SK-N-SH (cell line): ENCODE results near the gene HOXB5. TPM values are rescaled to one million over a fixed set of nuclear protein-coding genes. Genes with fewer than 3 reads are reported as not detected.

Source experiments
- CTCF ChIA-PET: fragments of 300-600, 350-600 bp; formaldehyde crosslinking; extraction: SDS; loops from one replicate; lab custom pipeline; 2021; lab: Yijun Ruan, JAX
- POLR2A ChIA-PET: fragments of 350-600 bp; sonication (Branson Sonifier 250); formaldehyde crosslinking; extraction: SDS; loops from one replicate; lab custom pipeline; 2020; ENCODE audit warnings: antibody characterized with exemption, inconsistent platforms; lab: Yijun Ruan, JAX
- DNase-seq: peaks from one replicate; pipeline ENCODE4 v3.0.0; 2012
- H2AFZ ChIP-seq: fragments of 200-600 bp; sonication (generic); 2 replicates; pipeline ENCODE4 v1.8.1; 2016; ENCODE audit warnings: antibody characterized with exemption, mild to moderate bottlenecking, low read depth
- H3F3A ChIP-seq: fragments of 200-600 bp; sonication (generic); replicated peaks from 2 replicates; pipeline ENCODE3; 2016; ENCODE audit warnings: antibody characterized with exemption, mild to moderate bottlenecking; ENCODE audit not compliant: insufficient read depth
- H3K27ac ChIP-seq, 2 experiments: fragments of 200-500 bp in 1 of 2; fragments of 200-600 bp in 1 of 2; sonication (Bioruptor generic) in 1 of 2; sonication (generic), shearing (Covaris generic) in 1 of 2; 2 replicates each; pipeline versions ENCODE4 v1.5.1 to v1.6.1; 2014 to 2016; ENCODE audit warnings: low read depth in 2 of 2, inconsistent platforms in 1 of 2, low read length in 1 of 2, mild to moderate bottlenecking in 1 of 2, mixed read lengths in 1 of 2
- H3K27me3 ChIP-seq: fragments of 200-600 bp; sonication (generic), shearing (Covaris generic); 2 replicates; pipeline ENCODE4 v1.6.1; 2016; ENCODE audit warnings: mixed run types; ENCODE audit not compliant: insufficient read depth
- H3K36me3 ChIP-seq, 2 experiments: fragments of 200-500 bp in 1 of 2; fragments of 200-600 bp in 1 of 2; sonication (Bioruptor generic) in 1 of 2; sonication (generic) in 1 of 2; replicated peaks in 1 of 2; 2 replicates each; pipeline versions ENCODE3 to v1.5.1; 2014 to 2016; ENCODE audit warnings: low read length in 1 of 2, mild to moderate bottlenecking in 1 of 2; ENCODE audit not compliant: insufficient read depth in 2 of 2, control insufficient read depth in 1 of 2
- H3K4me1 ChIP-seq, 2 experiments: fragments of 200-500 bp in 1 of 2; fragments of 200-600 bp in 1 of 2; sonication (Bioruptor generic) in 1 of 2; sonication (generic), shearing (Covaris generic) in 1 of 2; 2 replicates each; pipeline versions ENCODE4 v1.5.1 to v1.6.1; 2014 to 2016; ENCODE audit warnings: low read depth in 1 of 2, low read length in 1 of 2, mixed run types in 1 of 2; ENCODE audit not compliant: insufficient read depth in 2 of 2, control insufficient read depth in 1 of 2
- H3K4me2 ChIP-seq: fragments of 200-600 bp; sonication (generic), shearing (Covaris generic); 2 replicates; pipeline ENCODE4 v1.6.1; 2017; ENCODE audit warnings: mixed run types
- H3K4me3 ChIP-seq, 2 experiments: fragments of 200-500 bp in 1 of 2; fragments of 200-600 bp in 1 of 2; sonication (Bioruptor generic) in 1 of 2; sonication (generic), shearing (Covaris generic) in 1 of 2; 2 replicates each; pipeline versions ENCODE4 v1.5.1 to v1.8.1; 2014 to 2016; ENCODE audit warnings: low read depth in 2 of 2, inconsistent platforms in 1 of 2, low read length in 1 of 2, mild to moderate bottlenecking in 1 of 2, mixed read lengths in 1 of 2, moderate library complexity in 1 of 2
- H3K79me2 ChIP-seq: fragments of 200-600 bp; sonication (generic); 2 replicates; pipeline ENCODE4 v1.8.1; 2017; ENCODE audit warnings: mild to moderate bottlenecking; ENCODE audit not compliant: insufficient read depth
- H3K9ac ChIP-seq: fragments of 200-600 bp; sonication (generic); 2 replicates; pipeline ENCODE4 v1.6.1; 2017; ENCODE audit warnings: mixed run types
- H3K9me2 ChIP-seq: fragments of 200-600 bp; sonication (generic); 2 replicates; pipeline ENCODE4 v1.6.1; 2017; ENCODE audit warnings: mixed run types
- H3K9me3 ChIP-seq: fragments of 200-600 bp; sonication (generic); 2 replicates; pipeline ENCODE4 v1.6.1; 2017; ENCODE audit warnings: mixed run types, mild to moderate bottlenecking, moderate library complexity
- H4K20me1 ChIP-seq: fragments of 200-600 bp; sonication (generic); 2 replicates; pipeline ENCODE4 v1.6.1; 2017; ENCODE audit warnings: mild to moderate bottlenecking, mixed run types; ENCODE audit not compliant: insufficient read depth
- CTCF ChIP-seq: fragments of 200-600 bp; sonication (generic); IDR thresholded peaks from 2 replicates; pipeline ENCODE4 v1.6.1; 2017; ENCODE audit warnings: antibody characterized with exemption, mild to moderate bottlenecking, moderate library complexity
- ELF1 ChIP-seq: IDR thresholded peaks from 2 replicates; pipeline ENCODE4 v1.4.0; 2012
- EP300 ChIP-seq, 2 experiments: IDR thresholded peaks; 2 replicates each; pipeline versions ENCODE4 v1.4.0 to v1.6.1; 2012; ENCODE audit warnings: borderline replicate concordance in 1 of 2, low read depth in 1 of 2, low read length in 1 of 2
- FOSL2 ChIP-seq: IDR thresholded peaks from 2 replicates; pipeline ENCODE4 v1.4.0; 2012; ENCODE audit warnings: low read depth, mild to moderate bottlenecking, moderate library complexity, borderline replicate concordance
- GABPA ChIP-seq: IDR thresholded peaks from 2 replicates; pipeline ENCODE4 v1.4.0; 2012; ENCODE audit warnings: low read depth, mild to moderate bottlenecking
- JUND ChIP-seq: IDR thresholded peaks from 2 replicates; pipeline ENCODE4 v1.4.0; 2012
- MAX ChIP-seq: IDR thresholded peaks from 2 replicates; pipeline ENCODE4 v1.4.0; 2012; ENCODE audit warnings: low read depth
- RCOR1 ChIP-seq: fragments of 150-350 bp; IDR thresholded peaks from 2 replicates; pipeline ENCODE4 v1.6.1; 2017; ENCODE audit warnings: antibody characterized with exemption, low read length
- REST ChIP-seq: IDR thresholded peaks from 2 replicates; pipeline ENCODE4 v1.6.1; 2012; ENCODE audit warnings: mild to moderate bottlenecking, low read depth, low read length, moderate library complexity
- RFX5 ChIP-seq: IDR thresholded peaks from 2 replicates; pipeline ENCODE4 v1.6.1; 2012; ENCODE audit warnings: mild to moderate bottlenecking, improper control_type of control experiment, low read length
- WGBS: methylation state at CpG from one replicate; pipeline ENCODE4 v1.1.6; 2017; ENCODE audit warnings: low lambda C conversion rate; 5-methylcytosine and 5-hydroxymethylcytosine counted together
- polyA plus RNA-seq, 3 experiments: library from polyadenylated mRNA; depleted of rRNA; stranded (reverse); fragments of >200 nt; gene quantifications; 2 replicates each; pipeline ENCODE4 v1.2.3, GENCODE V29; 2012

The HOXB5 gene
- polyA plus RNA-seq, 1 of the 3 experiments (the other 2 are of a cell fraction): not detected

GRCh38 chr17:48546137-48546923 is 47.2 kb downstream of the HOXB5 start (continued):
- TF ChIP-seq REST (no peak), RCOR1 (no peak)

GRCh38 chr17:48545539-48545938 is 48.0 kb downstream of the HOXB5 start:
- Histone ChIP-seq H3K4me1 (no peaks in the 10 kb centered on the region), H2AFZ (no peak overlapping the region), H3K27me3 (peaks cover 96% of the 10 kb centered on the region), H3K9me3 (no peaks in the 10 kb centered on the region), H3K4me2 (no peak overlapping the region), H3K9ac (no peak overlapping the region), H3K27ac (no peak overlapping the region), H3K79me2 (no peaks in the 10 kb centered on the region), H3F3A (peaks cover 8% of the 10 kb centered on the region), H3K9me2 (no peaks in the 10 kb centered on the region), H3K4me3 (no peak overlapping the region), H4K20me1 (no peaks in the 10 kb centered on the region), H3K36me3 (no peaks in the 10 kb centered on the region)
- POLR2A ChIA-PET: no interaction called here
- CTCF ChIA-PET: no interaction called here
- WGBS: 30% methylated on average over 1 of the region's 1 CpG
- DNase-seq: no peak
- TF ChIP-seq JUND: no peak
- no peak for TF ChIP-seq RFX5
- TF ChIP-seq GABPA: no peak
- no peak for TF ChIP-seq CTCF
- TF ChIP-seq EP300 (IDR thresholded peaks at IDR 0.05; ENCODE audit: borderline replicate concordance in 1 of 2, low read depth in 1 of 2, low read length in 1 of 2): no peak
- no peak for TF ChIP-seq FOSL2
- TF ChIP-seq MAX: no peak
- no peak for TF ChIP-seq ELF1
- no peak for TF ChIP-seq REST
